HepG2 (cell line): ENCODE results near the gene CAMTA1. TPM values are rescaled to one million over a fixed set of nuclear protein-coding genes. Genes with fewer than 3 reads are reported as not detected.
A peak's percentile ranks its signal among the peaks of the same experiment; 100 is the strongest.

Source experiments
- ATAD3A ChIP-seq: sonication (generic); formaldehyde crosslinking; IDR thresholded peaks from 2 replicates; pipeline ENCODE4 v1.4.0; 2020; ENCODE audit warnings: missing genetic modification reagents
- BRCA1 ChIP-seq: sonication (generic); formaldehyde crosslinking; IDR thresholded peaks from 2 replicates; pipeline ENCODE4 v1.4.0; 2020; ENCODE audit warnings: missing genetic modification reagents
- CCAR2 ChIP-seq: fragments of 200-400 bp; formaldehyde crosslinking; optimal IDR thresholded peaks from 2 replicates; pipeline ENCODE3; 2018; ENCODE audit warnings: low read depth, mild to moderate bottlenecking, low read length, moderate library complexity
- CHCHD3 ChIP-seq: sonication (generic); formaldehyde crosslinking; IDR thresholded peaks from 2 replicates; pipeline ENCODE4 v1.8.0; 2022; ENCODE audit warnings: mild to moderate bottlenecking, missing genetic modification reagents, moderate library complexity
- ELF4 ChIP-seq: sonication (generic); formaldehyde crosslinking; IDR thresholded peaks from 2 replicates; pipeline ENCODE4 v1.5.0; 2020; ENCODE audit warnings: missing genetic modification reagents, mild to moderate bottlenecking, moderate library complexity, borderline replicate concordance
- EZH2 ChIP-seq: conservative IDR thresholded peaks from 2 replicates; pipeline ENCODE4 v1.6.1; 2012; ENCODE audit warnings: mild to moderate bottlenecking, low read depth, low read length, moderate library complexity
- FUBP1 ChIP-seq: sonication (generic); formaldehyde crosslinking; IDR thresholded peaks from 2 replicates; pipeline ENCODE4 v1.5.1; 2020; ENCODE audit warnings: missing genetic modification reagents, mild to moderate bottlenecking, borderline replicate concordance
- HBP1 ChIP-seq: IDR thresholded peaks from 2 replicates; pipeline ENCODE4 v1.6.1; 2016; ENCODE audit warnings: low read depth, control low read depth
- HNF4G ChIP-seq, 2 experiments: sonication (generic) in 1 of 2; formaldehyde crosslinking in 1 of 2; IDR thresholded peaks; 2 replicates each; pipeline versions ENCODE4 v1.4.0 to v1.6.1; 2011 to 2020; ENCODE audit warnings: borderline replicate concordance in 2 of 2, low read depth in 2 of 2, mild to moderate bottlenecking in 2 of 2, low read length in 1 of 2, missing genetic modification reagents in 1 of 2, moderate library complexity in 1 of 2
- KAT2B ChIP-seq: fragments of 150-350 bp; IDR thresholded peaks from 2 replicates; pipeline ENCODE4 v1.6.1; 2014; ENCODE audit warnings: low read depth, low read length, borderline replicate concordance
- NCOR1 ChIP-seq: fragments of 200-600 bp; sonication (generic); IDR thresholded peaks from 2 replicates; pipeline ENCODE4 v1.7.0; 2017; ENCODE audit warnings: antibody characterized with exemption, low read length, borderline replicate concordance
- TAF1 ChIP-seq: sonication (generic); formaldehyde crosslinking; IDR thresholded peaks from 2 replicates; pipeline ENCODE4 v1.4.0; 2020; ENCODE audit warnings: missing genetic modification reagents
- TBX2 ChIP-seq: sonication (generic); formaldehyde crosslinking; IDR thresholded peaks from 2 replicates; pipeline ENCODE4 v1.5.0; 2020; ENCODE audit warnings: missing genetic modification reagents, mild to moderate bottlenecking, borderline replicate concordance
- TOE1 ChIP-seq: sonication (generic); formaldehyde crosslinking; IDR thresholded peaks from 2 replicates; pipeline ENCODE4 v1.4.0; 2020; ENCODE audit warnings: mild to moderate bottlenecking, missing genetic modification reagents
- TP53 ChIP-seq: sonication (generic); formaldehyde crosslinking; conservative IDR thresholded peaks from 2 replicates; pipeline ENCODE4 v1.4.0; 2020; ENCODE audit warnings: missing genetic modification reagents
- UBTF ChIP-seq: sonication (generic); formaldehyde crosslinking; IDR thresholded peaks from 2 replicates; pipeline ENCODE4 v1.4.0; 2020; ENCODE audit warnings: mild to moderate bottlenecking, missing genetic modification reagents
- XBP1 ChIP-seq: sonication (generic); formaldehyde crosslinking; IDR thresholded peaks from 2 replicates; pipeline ENCODE4 v1.5.0; 2020; ENCODE audit warnings: missing genetic modification reagents
- ZC3H4 ChIP-seq: sonication (generic); formaldehyde crosslinking; IDR thresholded peaks from 2 replicates; pipeline ENCODE4 v1.4.0; 2020; ENCODE audit warnings: missing genetic modification reagents, borderline replicate concordance
- polyA plus RNA-seq, 8 experiments: library from polyadenylated mRNA; depleted of rRNA in 3 of 8; stranded (reverse) in 7 of 8; unstranded in 1 of 8; fragments of >200 nt; fragmentation: Illumina TruSeq in 4 of 8; extraction: Trizol in 4 of 8; gene quantifications; 2 replicates each; pipeline versions ENCODE4 v1.2.1 to v1.2.3, GENCODE V29; 2011 to 2016; ENCODE audit warnings: low read depth in 4 of 8, missing spikeins in 1 of 8, mixed read lengths in 1 of 8; ENCODE audit not compliant: insufficient read depth in 1 of 8
- total RNA-seq, 5 experiments: library from RNA; depleted of rRNA; stranded (reverse); fragments of >200 nt; fragmentation: Illumina TruSeq; extraction: Trizol; gene quantifications; 2 replicates each; pipeline ENCODE4 v1.2.3, GENCODE V29; 2016; ENCODE audit warnings: low read depth in 1 of 5
- TF ChIP-seq, protein P1 (sequence below): sonication (generic); IDR thresholded peaks from 2 replicates; pipeline ENCODE4 v1.6.1; 2016; ENCODE audit warnings: low read depth, borderline replicate concordance
- TF ChIP-seq, protein P2 (sequence below): IDR thresholded peaks from 2 replicates; pipeline ENCODE4 v1.6.1; 2012; ENCODE audit warnings: low read depth, low read length, improper control_type of control experiment

The CAMTA1 gene
- total and polyA plus RNA-seq, 2 of the 13 experiments (the other 11 are each of a cell fraction or from before 2014, with no cell fraction given): 25.0 to 36.4 TPM

- no peak; the same call in 1 of the 2 replicates for TF ChIP-seq HNF4G (IDR thresholded peaks at IDR 0.05; ENCODE audit: borderline replicate concordance, low read depth, low read length)
- TF ChIP-seq HNF4G (CRISPR knock-in tag; IDR thresholded peaks at IDR 0.05; ENCODE audit: borderline replicate concordance, low read depth): no peak
- no peak for TF ChIP-seq ATAD3A
- TF ChIP-seq, protein P1, sequence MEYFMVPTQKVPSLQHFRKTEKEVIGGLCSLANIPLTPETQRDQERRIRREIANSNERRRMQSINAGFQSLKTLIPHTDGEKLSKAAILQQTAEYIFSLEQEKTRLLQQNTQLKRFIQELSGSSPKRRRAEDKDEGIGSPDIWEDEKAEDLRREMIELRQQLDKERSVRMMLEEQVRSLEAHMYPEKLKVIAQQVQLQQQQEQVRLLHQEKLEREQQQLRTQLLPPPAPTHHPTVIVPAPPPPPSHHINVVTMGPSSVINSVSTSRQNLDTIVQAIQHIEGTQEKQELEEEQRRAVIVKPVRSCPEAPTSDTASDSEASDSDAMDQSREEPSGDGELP: peak; percentile 12; the same call in 1 of the 2 replicates
- 0 out of 2 replicates have a peak, but pooled peaks have one; percentile 20 for TF ChIP-seq NCOR1
- no peak for TF ChIP-seq CCAR2
- TF ChIP-seq FUBP1: 0 out of 2 replicates have a peak, but pooled peaks have one; percentile 62
- TF ChIP-seq TOE1: no peak
- no peak for TF ChIP-seq BRCA1 (CRISPR knock-in tag)
- TF ChIP-seq, protein P2, sequence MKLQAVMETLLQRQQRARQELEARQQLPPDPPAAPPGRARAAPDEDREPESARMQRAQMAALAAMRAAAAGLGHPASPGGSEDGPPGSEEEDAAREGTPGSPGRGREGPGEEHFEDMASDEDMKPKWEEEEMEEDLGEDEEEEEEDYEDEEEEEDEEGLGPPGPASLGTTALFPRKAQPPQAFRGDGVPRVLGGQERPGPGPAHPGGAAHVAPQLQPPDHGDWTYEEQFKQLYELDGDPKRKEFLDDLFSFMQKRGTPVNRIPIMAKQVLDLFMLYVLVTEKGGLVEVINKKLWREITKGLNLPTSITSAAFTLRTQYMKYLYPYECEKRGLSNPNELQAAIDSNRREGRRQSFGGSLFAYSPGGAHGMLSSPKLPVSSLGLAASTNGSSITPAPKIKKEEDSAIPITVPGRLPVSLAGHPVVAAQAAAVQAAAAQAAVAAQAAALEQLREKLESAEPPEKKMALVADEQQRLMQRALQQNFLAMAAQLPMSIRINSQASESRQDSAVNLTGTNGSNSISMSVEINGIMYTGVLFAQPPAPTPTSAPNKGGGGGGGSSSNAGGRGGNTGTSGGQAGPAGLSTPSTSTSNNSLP: no peak
- TF ChIP-seq UBTF: peak; percentile 69
- TF ChIP-seq TBX2 (CRISPR knock-in tag): no peak; the same call in 1 of the 2 replicates
- no peak for TF ChIP-seq TP53 (CRISPR knock-in tag)
- TF ChIP-seq EZH2: no peak
- TF ChIP-seq KAT2B: no peak
- no peak; the same call in 1 of the 2 replicates for TF ChIP-seq HBP1 (CRISPR knock-in tag)
- no peak for TF ChIP-seq ZC3H4 (CRISPR knock-in tag)
- TF ChIP-seq XBP1: no peak
- TF ChIP-seq ELF4 (CRISPR knock-in tag): no peak
- TF ChIP-seq TAF1 (CRISPR knock-in tag): no peak; the same call in none of the 2 replicates
- no peak for TF ChIP-seq CHCHD3 (CRISPR knock-in tag)
Observed at GRCh38 chr1:7680207-7680954, 895.1 kb downstream of the CAMTA1 start (continued).
